H1 (cell line): ENCODE measurements around the gene SLC8B1. TPM values are rescaled to one million over a fixed set of nuclear protein-coding genes. Genes with fewer than 3 reads are reported as not detected.

ENCODE experiments used
- ATF2 ChIP-seq: IDR thresholded peaks from 2 replicates; pipeline ENCODE4 v1.6.1; 2012; ENCODE audit warnings: low read length, inconsistent platforms
- CHD2 ChIP-seq: IDR thresholded peaks from 2 replicates; pipeline ENCODE4 v1.6.1; 2012; ENCODE audit warnings: low read length, improper control_type of control experiment
- HDAC6 ChIP-seq: IDR thresholded peaks from one replicate; pipeline ENCODE4 v1.7.1; 2012; ENCODE audit warnings: low read depth, mild to moderate bottlenecking, inconsistent platforms, low read length, moderate library complexity
- NANOG ChIP-seq: IDR thresholded peaks from 2 replicates; pipeline ENCODE4 v1.6.1; 2011; ENCODE audit warnings: low read length, low read depth, mild to moderate bottlenecking, inconsistent platforms; ENCODE audit not compliant: insufficient read depth, poor library complexity, severe bottlenecking
- NRF1 ChIP-seq: IDR thresholded peaks from 2 replicates; pipeline ENCODE4 v1.6.1; 2011; ENCODE audit warnings: mild to moderate bottlenecking, low read depth, low read length, improper control_type of control experiment
- TBP ChIP-seq: IDR thresholded peaks from 2 replicates; pipeline ENCODE4 v1.6.1; 2011; ENCODE audit warnings: low read depth, low read length, improper control_type of control experiment
- TCF12 ChIP-seq: IDR thresholded peaks from 2 replicates; pipeline ENCODE4 v1.6.1; 2011; ENCODE audit warnings: low read depth, mild to moderate bottlenecking, low read length
- polyA plus RNA-seq, 7 experiments: library from polyadenylated mRNA; depleted of rRNA in 3 of 7; stranded (reverse) in 5 of 7; unstranded in 2 of 7; fragments of >200 nt in 5 of 7; fragments of 200-250 nt in 2 of 7; gene quantifications; 1 replicate in 5 of 7; 2 replicates in 1 of 7; 4 replicates in 1 of 7; pipeline versions ENCODE4 v1.2.1 to v1.2.3, GENCODE V29; 2011 to 2013; ENCODE audit warnings: missing spikeins in 2 of 7, mixed read lengths in 2 of 7
- total RNA-seq: library from RNA; stranded (reverse); fragmentation: NEBNext Ultra II Directional; extraction: Animal tissue kit (Norgen Biotek cat#: 25700); gene quantifications from 2 replicates; pipeline ENCODE4 v1.2.1, GENCODE V29; 2021

The SLC8B1 gene
- total and polyA plus RNA-seq, 2 of the 8 experiments (the other 6 are each of a cell fraction or from before 2014, with no cell fraction given): 11.2 to 19.1 TPM

DNA sequence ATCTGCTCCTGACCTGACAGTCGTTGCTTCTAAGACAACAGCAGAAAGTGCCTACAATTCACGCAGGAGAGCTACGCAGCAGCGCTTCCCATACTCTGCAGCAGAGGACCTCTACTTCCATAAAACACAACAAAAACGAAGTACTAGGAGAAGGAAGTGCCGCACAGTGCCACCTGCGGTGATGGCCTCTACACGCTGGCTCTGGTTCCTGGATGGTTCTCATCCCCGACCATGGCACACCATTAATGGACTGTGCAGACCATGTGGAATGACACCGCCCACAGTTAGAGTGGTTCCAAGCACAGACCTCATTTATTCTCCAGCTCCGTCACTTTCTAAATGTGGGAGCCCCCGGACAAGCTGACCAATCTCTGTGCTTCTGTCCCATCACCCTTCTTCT, 85.4 kb downstream of the SLC8B1 start (continued):
- TF ChIP-seq ATF2 (no peak), TCF12 (no peak), HDAC6 (no peak), CHD2 (no peak), NANOG (no peak), NRF1 (no peak), TBP (no peak)
- TF ChIP-seq, all 59 proteins: peak for 0
